ENCODE data around the gene MKLN1.

The MKLN1 gene

DNA sequence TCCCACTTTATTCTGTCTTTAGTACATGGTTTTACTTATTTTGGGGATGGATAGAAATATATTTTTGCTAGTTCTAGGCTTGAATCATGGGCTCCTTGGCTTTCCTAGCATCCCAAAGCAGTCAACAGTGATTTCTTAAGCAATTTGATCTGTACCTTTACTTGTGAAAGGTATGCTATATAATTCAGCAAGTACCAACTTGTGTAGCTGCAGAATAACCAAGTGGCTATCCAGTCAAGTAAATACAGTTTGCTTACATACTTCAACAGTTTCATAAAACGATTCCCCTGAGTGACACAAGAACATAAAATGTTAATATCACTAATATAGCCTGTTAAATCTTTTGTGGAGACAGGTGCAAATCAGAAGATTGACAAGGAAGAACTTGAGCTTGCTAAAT, 161.5 kb downstream of the MKLN1 start:
- Histone ChIP-seq H3K4me3 (ENCODE audit: severe bottlenecking) (no peak overlapping the region), H3K36me3 (ENCODE audit: low read depth) (peaks cover 26% of the 10 kb centered on the region), H3K27me3 (ENCODE audit: insufficient read depth, poor library complexity, severe bottlenecking) (no peaks in the 10 kb centered on the region), H3K9me3 (ENCODE audit: severe bottlenecking) (no peaks in the 10 kb centered on the region), H3K27ac (ENCODE audit: poor library complexity, severe bottlenecking) (no peak overlapping the region), H3K4me1 (ENCODE audit: insufficient read depth, poor library complexity, severe bottlenecking) (peaks cover 5% of the 10 kb centered on the region)
- ATAC-seq (ENCODE audit: low read depth) = no peak
- TF ChIP-seq, protein P1, sequence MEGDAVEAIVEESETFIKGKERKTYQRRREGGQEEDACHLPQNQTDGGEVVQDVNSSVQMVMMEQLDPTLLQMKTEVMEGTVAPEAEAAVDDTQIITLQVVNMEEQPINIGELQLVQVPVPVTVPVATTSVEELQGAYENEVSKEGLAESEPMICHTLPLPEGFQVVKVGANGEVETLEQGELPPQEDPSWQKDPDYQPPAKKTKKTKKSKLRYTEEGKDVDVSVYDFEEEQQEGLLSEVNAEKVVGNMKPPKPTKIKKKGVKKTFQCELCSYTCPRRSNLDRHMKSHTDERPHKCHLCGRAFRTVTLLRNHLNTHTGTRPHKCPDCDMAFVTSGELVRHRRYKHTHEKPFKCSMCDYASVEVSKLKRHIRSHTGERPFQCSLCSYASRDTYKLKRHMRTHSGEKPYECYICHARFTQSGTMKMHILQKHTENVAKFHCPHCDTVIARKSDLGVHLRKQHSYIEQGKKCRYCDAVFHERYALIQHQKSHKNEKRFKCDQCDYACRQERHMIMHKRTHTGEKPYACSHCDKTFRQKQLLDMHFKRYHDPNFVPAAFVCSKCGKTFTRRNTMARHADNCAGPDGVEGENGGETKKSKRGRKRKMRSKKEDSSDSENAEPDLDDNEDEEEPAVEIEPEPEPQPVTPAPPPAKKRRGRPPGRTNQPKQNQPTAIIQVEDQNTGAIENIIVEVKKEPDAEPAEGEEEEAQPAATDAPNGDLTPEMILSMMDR (IDR thresholded peaks at IDR 0.05; ENCODE audit: poor library complexity, severe bottlenecking) = no peak
- DNase-seq (ENCODE audit: low spot score) = no peak

DNA sequence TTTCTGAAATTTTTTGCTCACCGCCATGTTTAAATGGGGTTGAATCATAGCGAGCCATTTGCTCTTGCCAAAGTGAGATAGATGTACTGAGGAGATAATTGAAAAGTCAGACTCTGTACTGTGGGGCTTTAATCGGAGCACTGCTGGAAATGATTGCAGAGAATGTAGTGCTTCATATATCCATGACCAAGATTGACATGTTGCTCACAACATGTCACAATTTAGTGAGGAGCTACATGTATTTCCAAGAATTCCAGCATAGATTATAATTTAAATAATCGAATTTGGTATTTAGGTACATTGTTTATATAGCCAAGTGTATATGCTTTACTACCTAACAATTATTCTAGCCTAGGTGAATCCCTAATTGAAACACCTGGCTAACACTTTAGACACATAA, 162.2 kb downstream of the MKLN1 start:
- TF ChIP-seq, protein P1 (IDR thresholded peaks at IDR 0.05; ENCODE audit: poor library complexity, severe bottlenecking) = no peak
- Histone ChIP-seq H3K4me3 (ENCODE audit: severe bottlenecking) (no peak overlapping the region), H3K27me3 (ENCODE audit: insufficient read depth, poor library complexity, severe bottlenecking) (no peaks in the 10 kb centered on the region), H3K27ac (ENCODE audit: poor library complexity, severe bottlenecking) (no peak overlapping the region), H3K9me3 (ENCODE audit: severe bottlenecking) (no peaks in the 10 kb centered on the region), H3K36me3 (ENCODE audit: low read depth) (peaks cover 27% of the 10 kb centered on the region), H3K4me1 (ENCODE audit: insufficient read depth, poor library complexity, severe bottlenecking) (peaks cover 5% of the 10 kb centered on the region)
- ATAC-seq (ENCODE audit: low read depth) = no peak
- DNase-seq (ENCODE audit: low spot score) = no peak

DNA sequence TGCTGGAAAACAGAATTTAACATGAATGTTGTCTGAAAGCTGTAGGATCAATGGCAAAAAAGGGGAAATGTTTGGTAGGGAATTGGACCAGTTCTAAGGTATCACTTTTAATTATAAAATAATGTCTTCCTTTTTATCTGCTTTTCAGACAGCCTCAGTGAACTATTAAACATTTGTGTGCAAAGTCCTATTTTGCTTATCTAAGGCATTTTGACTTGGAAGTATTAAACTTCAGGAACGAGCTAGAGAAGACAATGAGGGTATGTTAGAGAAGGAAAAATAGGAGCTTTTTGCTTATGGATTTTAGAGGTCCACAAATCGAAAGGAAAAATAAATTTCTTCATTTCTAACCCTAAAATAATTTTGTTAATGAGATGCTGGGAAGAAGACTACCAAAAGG, 165.4 kb downstream of the MKLN1 start:
- Histone ChIP-seq H3K9me3 (ENCODE audit: severe bottlenecking) (no peaks in the 10 kb centered on the region), H3K27me3 (ENCODE audit: insufficient read depth, poor library complexity, severe bottlenecking) (no peaks in the 10 kb centered on the region), H3K36me3 (ENCODE audit: low read depth) (peaks cover 28% of the 10 kb centered on the region), H3K4me3 (ENCODE audit: severe bottlenecking) (no peak overlapping the region), H3K27ac (ENCODE audit: poor library complexity, severe bottlenecking) (peak overlapping the region; percentile 30), H3K4me1 (ENCODE audit: insufficient read depth, poor library complexity, severe bottlenecking) (peaks cover 5% of the 10 kb centered on the region)
- no peak for ATAC-seq (ENCODE audit: low read depth)
- TF ChIP-seq, protein P1 (IDR thresholded peaks at IDR 0.05; ENCODE audit: poor library complexity, severe bottlenecking) = no peak
- no peak for DNase-seq (ENCODE audit: low spot score)

DNA sequence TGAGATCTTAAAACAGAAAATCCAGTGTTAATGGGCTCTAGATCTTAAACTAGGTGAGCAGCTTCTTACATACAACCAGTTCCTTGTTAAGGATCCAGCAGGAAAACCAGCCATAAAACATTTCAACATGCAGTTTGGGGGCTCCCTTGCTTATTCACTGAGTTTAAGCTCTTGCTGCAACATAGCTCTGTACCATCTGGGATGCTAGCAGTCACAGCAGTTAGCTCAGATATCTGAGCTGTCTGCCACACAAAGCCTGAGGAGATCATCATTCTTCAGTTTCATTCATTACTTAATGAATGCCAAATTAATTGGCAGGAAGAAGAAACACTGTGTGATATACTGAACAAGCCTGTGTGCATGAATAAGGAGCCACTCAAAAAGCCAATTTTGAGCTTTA, 165.9 kb downstream of the MKLN1 start:
- no peak for ATAC-seq (ENCODE audit: low read depth)
- TF ChIP-seq, protein P1 (IDR thresholded peaks at IDR 0.05; ENCODE audit: poor library complexity, severe bottlenecking) = no peak

DNA sequence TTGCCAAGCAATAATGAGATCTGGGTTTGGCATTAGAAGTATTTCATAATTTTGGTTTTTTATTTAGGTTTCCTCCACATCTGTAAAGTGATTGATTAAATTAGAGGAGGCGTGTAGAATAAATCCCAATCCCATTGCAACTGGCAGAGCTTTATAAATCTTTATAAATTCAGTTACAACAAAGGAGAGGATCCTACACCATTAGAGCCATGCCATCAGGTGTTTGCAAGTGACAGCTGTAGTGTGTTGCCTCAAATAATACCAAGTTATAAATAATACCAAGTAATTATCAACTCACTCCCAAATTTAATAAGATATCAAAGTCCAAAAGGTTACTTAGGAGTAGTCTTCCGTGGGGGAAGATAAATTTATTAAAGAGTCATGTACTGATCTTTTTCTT, 166.5 kb downstream of the MKLN1 start:
- H3K4me3 ChIP-seq (ENCODE audit: severe bottlenecking) = no peak overlapping the region
- no peaks in the 10 kb centered on the region for H3K27me3 ChIP-seq (ENCODE audit: insufficient read depth, poor library complexity, severe bottlenecking)
- DNase-seq (ENCODE audit: low spot score) (no peak), ATAC-seq (ENCODE audit: low read depth) (no peak)
- TF ChIP-seq, protein P1 (IDR thresholded peaks at IDR 0.05; ENCODE audit: poor library complexity, severe bottlenecking) = no peak
- no peaks in the 10 kb centered on the region for H3K9me3 ChIP-seq (ENCODE audit: severe bottlenecking)
- peaks cover 24% of the 10 kb centered on the region; the same call in 1 of the 2 replicates for H3K36me3 ChIP-seq (ENCODE audit: low read depth)
- no peak overlapping the region for H3K27ac ChIP-seq (ENCODE audit: poor library complexity, severe bottlenecking)
- peaks cover 5% of the 10 kb centered on the region for H3K4me1 ChIP-seq (ENCODE audit: insufficient read depth, poor library complexity, severe bottlenecking)

More for the DNA sequence above, 165.9 kb downstream of the MKLN1 start:
- Histone ChIP-seq H3K4me3 (ENCODE audit: severe bottlenecking) (no peak overlapping the region), H3K4me1 (ENCODE audit: insufficient read depth, poor library complexity, severe bottlenecking) (peaks cover 5% of the 10 kb centered on the region), H3K27ac (ENCODE audit: poor library complexity, severe bottlenecking) (no peak overlapping the region), H3K9me3 (ENCODE audit: severe bottlenecking) (no peaks in the 10 kb centered on the region), H3K36me3 (ENCODE audit: low read depth) (peaks cover 24% of the 10 kb centered on the region; the same call in 1 of the 2 replicates), H3K27me3 (ENCODE audit: insufficient read depth, poor library complexity, severe bottlenecking) (no peaks in the 10 kb centered on the region)
- DNase-seq (ENCODE audit: low spot score) = no peak

All from RWPE2 (cell line).